Hypothalamus (tissue), 51 donors: Measurements from ENCODE around the gene PDE6D.

Source experiments
- DNase-seq, 51 donors: peaks; one replicate each; lab custom pipeline; 2025; lab: John Stamatoyannopoulos, UW

PDE6D gene

GRCh38 chr2:231780909-231781797 lies at the start of gene PDE6D:
Gene PDE6D, minus strand, starts transcription at chr2:231781282. Its CDS starts 168 bp downstream, at chr2:231781114.
- peak; percentile 88 to 100 (median 97) for DNase-seq

DNA sequence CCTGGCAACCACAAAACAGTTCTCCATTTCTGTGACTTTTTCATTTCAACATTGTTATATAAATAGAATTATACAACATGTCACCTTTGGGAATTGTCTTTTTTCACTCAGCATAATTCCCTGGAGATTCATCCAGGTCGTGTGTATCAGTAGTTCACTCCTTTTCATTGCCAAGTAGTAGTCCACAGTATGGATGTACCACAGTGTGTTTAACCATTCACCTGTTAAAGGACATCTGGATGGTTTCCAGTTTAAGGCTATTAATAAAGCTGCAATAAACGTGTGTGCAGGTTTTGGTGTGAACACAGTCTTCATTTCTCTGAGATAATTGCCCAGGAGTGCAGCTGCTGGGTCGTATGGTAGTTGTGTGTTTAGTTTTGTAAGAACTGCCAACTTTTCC lies 40.8 kb upstream of the PDE6D start:
- no peak for DNase-seq

- no peak for DNase-seq
Measured at GRCh38 chr2:231820786-231821303, 39.8 kb upstream of the PDE6D start.

GRCh38 chr2:231819447-231820042 lies 38.5 kb upstream of the PDE6D start:
- DNase-seq, result no peak

- DNase-seq, result no peak
Measured at GRCh38 chr2:231816327-231817026, 35.4 kb upstream of the PDE6D start.

DNA sequence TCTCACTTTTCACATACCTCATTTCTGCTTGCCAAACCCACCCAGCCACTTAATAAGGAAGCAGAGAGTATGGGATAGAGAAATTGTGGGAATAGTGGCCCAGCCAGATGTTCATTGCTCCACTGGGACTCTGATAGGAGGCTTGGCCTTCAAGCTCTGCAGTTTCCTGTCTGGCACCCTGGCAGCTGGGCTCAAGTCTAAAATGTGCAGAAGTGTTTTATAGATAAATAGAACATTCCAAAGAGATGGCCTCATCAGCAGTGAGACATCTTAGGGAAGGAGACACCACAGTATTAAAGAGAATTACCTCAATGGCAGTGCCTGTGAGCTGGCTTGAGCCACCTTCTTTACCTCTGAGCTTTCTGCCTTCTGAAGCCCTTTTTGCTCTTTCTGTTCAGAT lies 29.8 kb upstream of the PDE6D start:
- no peak for DNase-seq

- DNase-seq, result no peak
Measured at GRCh38 chr2:231807020-231807419, 25.9 kb upstream of the PDE6D start.

DNA sequence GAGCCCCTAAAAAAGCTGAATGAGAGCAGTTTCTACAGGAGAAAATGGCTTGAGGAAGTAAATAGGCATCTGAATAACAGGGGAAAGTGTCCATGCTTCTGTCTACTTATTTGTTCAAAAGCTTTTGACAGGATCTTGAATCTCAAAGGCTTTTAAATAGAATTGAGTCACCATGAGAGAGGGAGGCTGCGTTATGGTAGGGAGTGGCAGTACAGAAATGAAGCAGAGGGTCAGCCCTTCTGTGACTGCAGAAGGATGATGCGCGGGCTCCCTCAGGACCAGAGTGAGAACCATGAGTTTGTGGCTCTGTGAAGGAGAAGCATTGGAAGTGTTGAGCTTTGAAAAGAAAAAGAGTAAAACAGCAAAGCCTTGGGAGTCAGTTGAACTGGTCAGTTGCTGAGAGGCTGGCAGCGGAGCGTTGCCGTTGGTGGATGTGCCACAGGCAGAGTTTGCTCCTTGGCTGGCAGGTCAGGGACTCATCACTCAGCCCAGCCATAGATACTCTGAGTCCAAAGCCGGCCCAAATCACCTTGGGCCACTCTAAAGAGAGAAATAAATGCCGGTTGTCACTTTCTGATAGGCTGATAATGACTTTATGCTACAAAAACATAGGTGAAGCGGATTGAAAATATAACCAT lies 22.5 kb upstream of the PDE6D start:
- DNase-seq, result no peak

GRCh38 chr2:231800493-231801091 lies 19.5 kb upstream of the PDE6D start:
- DNase-seq, result peak in 9 of 51 donors; percentile 3 to 26 (median 15)

DNA sequence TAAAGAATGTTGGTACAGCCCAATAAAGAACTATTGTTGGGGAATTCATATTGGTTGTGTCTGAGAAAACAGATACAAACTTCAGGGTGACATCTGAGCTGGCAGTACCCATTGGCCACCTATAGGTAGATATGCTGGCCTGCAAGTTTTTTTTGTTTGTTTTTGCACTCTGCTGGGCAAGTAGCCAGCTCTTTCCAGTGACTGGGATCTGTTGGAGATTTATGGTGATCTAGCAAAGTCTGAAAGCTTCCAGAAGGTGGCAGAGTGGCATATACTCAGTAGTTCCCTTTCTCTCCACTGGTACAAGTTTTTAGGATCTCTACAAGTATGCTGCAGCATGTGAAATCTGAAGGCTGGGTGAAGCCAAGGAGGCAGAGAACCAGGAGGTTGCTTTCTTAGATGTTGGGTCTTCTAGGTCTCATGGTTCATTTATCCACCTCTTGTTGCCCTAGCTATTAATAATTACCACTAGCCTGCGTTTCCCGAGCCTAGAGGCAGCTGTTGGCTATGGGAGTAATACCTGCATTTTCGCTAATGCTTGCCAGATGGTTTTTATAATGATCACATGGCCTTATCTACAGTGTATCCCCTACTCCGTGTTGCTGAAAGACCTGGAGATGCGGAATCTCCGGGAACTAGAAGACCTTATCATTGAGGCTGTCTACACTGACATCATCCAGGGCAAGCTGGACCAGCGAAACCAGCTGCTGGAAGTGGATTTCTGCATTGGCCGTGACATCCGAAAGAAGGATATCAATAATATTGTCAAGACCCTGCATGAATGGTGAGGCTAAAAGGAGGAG lies 14.6 kb upstream of the PDE6D start:
- no peak for DNase-seq

- DNase-seq, result no peak
Measured at GRCh38 chr2:231794383-231794782, 13.3 kb upstream of the PDE6D start.

DNA sequence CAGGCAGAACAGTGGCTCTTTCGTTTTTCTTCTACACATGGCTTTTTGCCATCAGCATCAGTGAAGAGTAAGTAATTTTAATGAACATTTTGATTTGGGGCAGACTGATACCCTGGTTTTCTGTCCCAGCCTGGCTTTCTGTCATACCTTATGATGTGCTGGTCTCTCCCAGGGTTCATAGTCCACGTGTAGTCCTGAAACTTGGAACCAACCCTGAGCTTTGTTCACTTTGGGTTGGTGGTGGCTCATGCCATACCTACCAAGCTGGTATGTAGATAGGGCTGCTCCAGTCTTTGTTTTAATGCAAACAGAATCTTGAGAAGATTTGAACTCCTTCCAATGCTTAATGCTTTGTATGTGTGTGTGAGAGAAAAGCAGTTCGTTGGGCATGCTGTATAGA lies 10.0 kb upstream of the PDE6D start:
- DNase-seq, result no peak

DNA sequence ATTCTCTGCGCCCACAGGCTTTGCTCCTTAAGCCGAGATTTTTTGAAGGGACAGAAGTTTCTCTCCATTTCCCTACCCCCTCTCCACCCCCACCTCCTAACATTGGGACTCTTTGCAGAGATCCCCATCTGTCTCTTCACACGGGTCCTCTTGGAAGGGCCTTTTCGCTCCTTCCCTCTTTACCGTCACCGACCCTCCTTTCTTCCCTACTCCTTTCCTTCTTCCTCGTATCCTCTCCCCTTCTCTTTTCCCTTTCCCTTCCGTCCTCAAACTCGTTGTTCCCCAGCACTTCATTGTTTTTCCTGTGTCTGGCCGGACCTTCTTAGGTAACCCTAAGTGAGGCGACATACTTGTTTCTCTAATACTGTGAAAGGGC lies 5.8 kb upstream of the PDE6D start:
- DNase-seq, result no peak

- DNase-seq, result peak; percentile 19 to 84 (median 68)
Measured at GRCh38 chr2:231786177-231786916, 5.3 kb upstream of the PDE6D start, which contains the start of gene COPS7B. Gene COPS7B, plus strand, starts transcription at chr2:231786445. Its CDS starts 2,126 bp downstream, at chr2:231788571.

DNA sequence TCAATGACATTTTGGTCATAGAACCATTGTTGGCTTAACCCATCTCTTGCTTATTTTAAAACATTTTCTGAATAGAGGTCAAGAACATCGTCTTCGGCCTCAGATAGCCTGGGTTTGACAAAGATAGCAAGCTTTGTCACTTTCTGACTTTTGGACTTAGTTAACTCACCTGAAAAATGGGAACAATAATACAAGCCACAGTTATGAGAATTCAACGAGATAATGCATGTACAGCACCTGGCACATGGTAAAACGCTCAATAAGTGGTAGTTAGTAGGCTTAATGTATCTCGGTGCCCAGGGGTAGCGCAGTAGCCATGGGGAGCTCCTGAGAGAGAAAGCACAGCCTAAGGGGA lies 4.7 kb upstream of the PDE6D start:
- DNase-seq, result no peak

DNA sequence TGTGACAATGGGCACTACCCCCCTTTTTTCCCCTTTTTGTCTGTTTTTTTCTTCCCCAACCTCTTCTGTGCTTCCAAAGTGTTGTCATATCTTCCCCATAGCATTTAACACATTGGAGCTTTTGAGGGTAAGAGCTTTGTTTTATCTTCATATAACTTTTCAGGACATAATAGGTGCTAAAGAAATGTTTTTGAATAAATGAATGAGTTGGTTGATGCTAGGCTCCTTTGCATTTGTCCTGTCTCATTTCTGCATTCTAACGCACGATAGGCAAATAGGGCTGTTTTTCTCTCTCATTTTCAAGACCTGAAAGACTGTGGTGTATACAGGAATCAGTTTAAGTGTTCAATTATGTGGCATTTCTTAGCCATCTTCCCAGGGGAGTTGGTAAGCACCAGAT lies 4.3 kb upstream of the PDE6D start:
- DNase-seq, result peak in 1 of 51 donors; percentile 15

GRCh38 chr2:231781798-231782726 lies 980 bp upstream of the PDE6D start:
- DNase-seq, result peak in 1 of 51 donors; percentile 79
